Testis (tissue), 2 donors: ENCODE measurements around the gene TEX28.

Source experiments
- CTCF ChIP-seq, 3 experiments: fragments of 450-650 bp in 2 of 3; fragments of 200-600 bp in 1 of 3; sonication (generic) in 1 of 3; IDR thresholded peaks; one replicate each; pipeline ENCODE4 v1.5.1; 2016 to 2019; ENCODE audit warnings: antibody characterized with exemption in 3 of 3, mild to moderate bottlenecking in 2 of 3, moderate library complexity in 1 of 3
- POLR2A ChIP-seq: fragments of 450-650 bp; IDR thresholded peaks from one replicate; pipeline ENCODE4 v1.6.1; 2017; ENCODE audit warnings: antibody characterized with exemption, mild to moderate bottlenecking, moderate library complexity

- TF ChIP-seq CTCF (IDR thresholded peaks at IDR 0.05) (peak in 2 of 3 experiments; percentile 12 to 20), POLR2A (no peak)
Observed at GRCh38 chrX:154317391-154317995, 22.6 kb upstream of the TEX28 start.
